GM12875 (cell line): Measurements from ENCODE around the gene FRA10AC1.

ENCODE experiments used
- H3K4me3 ChIP-seq: one replicate; pipeline ENCODE4 v1.5.1; 2011; ENCODE audit warnings: low read depth, low read length, control low read depth
- CTCF ChIP-seq: IDR thresholded peaks from 2 replicates; pipeline ENCODE4 v1.5.1; 2011; ENCODE audit warnings: low read depth, mild to moderate bottlenecking, control low read depth, inconsistent platforms, low read length, moderate library complexity, borderline replicate concordance; ENCODE audit not compliant: insufficient read depth

The FRA10AC1 gene

GRCh38 chr10:93678805-93679587 is 23.4 kb downstream of the FRA10AC1 start:
- no peak overlapping the region for H3K4me3 ChIP-seq
- TF ChIP-seq CTCF, result no peak

GRCh38 chr10:93678386-93678785 is 24.0 kb downstream of the FRA10AC1 start:
- H3K4me3 ChIP-seq, result no peak overlapping the region
- no peak for TF ChIP-seq CTCF

GRCh38 chr10:93673791-93674190 is 28.6 kb downstream of the FRA10AC1 start:
- no peak for TF ChIP-seq CTCF

GRCh38 chr10:93672890-93673289 is 29.5 kb downstream of the FRA10AC1 start:
- H3K4me3 ChIP-seq, result no peak overlapping the region
- no peak for TF ChIP-seq CTCF

More at GRCh38 chr10:93673791-93674190, 28.6 kb downstream of the FRA10AC1 start:
- H3K4me3 ChIP-seq, result no peak overlapping the region

- no peak overlapping the region for H3K4me3 ChIP-seq
- no peak for TF ChIP-seq CTCF
Observed at GRCh38 chr10:93672022-93672678, 30.2 kb downstream of the FRA10AC1 start.

- no peak for TF ChIP-seq CTCF
- no peak overlapping the region for H3K4me3 ChIP-seq
Observed at GRCh38 chr10:93671042-93671441, 31.4 kb downstream of the FRA10AC1 start.

GRCh38 chr10:93670372-93670771 is 32.0 kb downstream of the FRA10AC1 start:
- no peak for TF ChIP-seq CTCF
- H3K4me3 ChIP-seq, result no peak overlapping the region
